Panc1 (cell line): Measurements from ENCODE around the gene PAPPA.

ENCODE experiments used
- POLR2AphosphoS5 ChIP-seq: IDR thresholded peaks from 2 replicates; pipeline ENCODE4 v1.6.1; 2012; ENCODE audit warnings: mild to moderate bottlenecking, low read depth, low read length, moderate library complexity
- SIN3A ChIP-seq: IDR thresholded peaks from 2 replicates; pipeline ENCODE4 v1.6.1; 2012; ENCODE audit warnings: low read depth, mild to moderate bottlenecking, low read length, moderate library complexity, borderline replicate concordance; ENCODE audit not compliant: insufficient read depth
- TCF7L2 ChIP-seq: IDR thresholded peaks from 2 replicates; pipeline ENCODE4 v1.6.1; 2011; ENCODE audit warnings: mild to moderate bottlenecking, low read depth, low read length, inconsistent platforms
- TF ChIP-seq, protein P1 (sequence below): fragments of 450-650 bp; IDR thresholded peaks from 2 replicates; pipeline ENCODE4 v1.5.1; 2017; ENCODE audit warnings: mild to moderate bottlenecking
- TF ChIP-seq, protein P2 (sequence below), 2 experiments: IDR thresholded peaks; 2 replicates each; pipeline ENCODE4 v1.6.1; 2011 to 2012; ENCODE audit warnings: low read depth in 2 of 2, control low read depth in 1 of 2, low read length in 1 of 2, mild to moderate bottlenecking in 1 of 2, moderate library complexity in 1 of 2; ENCODE audit not compliant: insufficient read depth in 1 of 2

DNA sequence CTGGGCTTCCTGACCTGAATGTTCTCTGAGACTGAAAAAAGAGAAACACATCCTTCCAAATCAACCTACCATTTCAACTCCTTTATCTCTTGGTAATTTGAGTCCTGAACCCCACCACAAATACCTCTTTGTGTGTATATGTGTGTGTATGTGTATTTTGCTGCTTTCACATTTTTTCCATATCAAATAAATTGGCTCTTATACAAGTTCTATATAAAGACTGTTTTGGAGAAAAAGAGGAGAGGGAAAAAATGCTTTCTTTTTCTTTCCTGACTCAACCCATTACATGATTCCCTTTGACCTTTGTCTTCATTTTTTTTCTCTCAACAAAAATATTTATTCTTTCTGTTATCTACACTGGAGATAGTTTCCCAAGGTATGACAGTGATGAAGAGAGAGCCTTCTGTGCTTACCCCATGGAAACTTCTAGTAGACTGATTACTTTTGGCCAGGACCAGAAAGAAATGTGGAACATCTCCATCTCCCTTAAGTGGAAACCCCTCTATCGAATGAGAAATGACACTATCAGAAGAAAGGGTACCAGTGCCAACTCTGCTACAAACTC lies 85.3 kb downstream of the PAPPA start:
- TF ChIP-seq, protein P1, sequence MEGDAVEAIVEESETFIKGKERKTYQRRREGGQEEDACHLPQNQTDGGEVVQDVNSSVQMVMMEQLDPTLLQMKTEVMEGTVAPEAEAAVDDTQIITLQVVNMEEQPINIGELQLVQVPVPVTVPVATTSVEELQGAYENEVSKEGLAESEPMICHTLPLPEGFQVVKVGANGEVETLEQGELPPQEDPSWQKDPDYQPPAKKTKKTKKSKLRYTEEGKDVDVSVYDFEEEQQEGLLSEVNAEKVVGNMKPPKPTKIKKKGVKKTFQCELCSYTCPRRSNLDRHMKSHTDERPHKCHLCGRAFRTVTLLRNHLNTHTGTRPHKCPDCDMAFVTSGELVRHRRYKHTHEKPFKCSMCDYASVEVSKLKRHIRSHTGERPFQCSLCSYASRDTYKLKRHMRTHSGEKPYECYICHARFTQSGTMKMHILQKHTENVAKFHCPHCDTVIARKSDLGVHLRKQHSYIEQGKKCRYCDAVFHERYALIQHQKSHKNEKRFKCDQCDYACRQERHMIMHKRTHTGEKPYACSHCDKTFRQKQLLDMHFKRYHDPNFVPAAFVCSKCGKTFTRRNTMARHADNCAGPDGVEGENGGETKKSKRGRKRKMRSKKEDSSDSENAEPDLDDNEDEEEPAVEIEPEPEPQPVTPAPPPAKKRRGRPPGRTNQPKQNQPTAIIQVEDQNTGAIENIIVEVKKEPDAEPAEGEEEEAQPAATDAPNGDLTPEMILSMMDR, result no peak
- TF ChIP-seq SIN3A, result no peak
- TF ChIP-seq TCF7L2, result no peak
- no peak for TF ChIP-seq POLR2AphosphoS5
- TF ChIP-seq, protein P2, sequence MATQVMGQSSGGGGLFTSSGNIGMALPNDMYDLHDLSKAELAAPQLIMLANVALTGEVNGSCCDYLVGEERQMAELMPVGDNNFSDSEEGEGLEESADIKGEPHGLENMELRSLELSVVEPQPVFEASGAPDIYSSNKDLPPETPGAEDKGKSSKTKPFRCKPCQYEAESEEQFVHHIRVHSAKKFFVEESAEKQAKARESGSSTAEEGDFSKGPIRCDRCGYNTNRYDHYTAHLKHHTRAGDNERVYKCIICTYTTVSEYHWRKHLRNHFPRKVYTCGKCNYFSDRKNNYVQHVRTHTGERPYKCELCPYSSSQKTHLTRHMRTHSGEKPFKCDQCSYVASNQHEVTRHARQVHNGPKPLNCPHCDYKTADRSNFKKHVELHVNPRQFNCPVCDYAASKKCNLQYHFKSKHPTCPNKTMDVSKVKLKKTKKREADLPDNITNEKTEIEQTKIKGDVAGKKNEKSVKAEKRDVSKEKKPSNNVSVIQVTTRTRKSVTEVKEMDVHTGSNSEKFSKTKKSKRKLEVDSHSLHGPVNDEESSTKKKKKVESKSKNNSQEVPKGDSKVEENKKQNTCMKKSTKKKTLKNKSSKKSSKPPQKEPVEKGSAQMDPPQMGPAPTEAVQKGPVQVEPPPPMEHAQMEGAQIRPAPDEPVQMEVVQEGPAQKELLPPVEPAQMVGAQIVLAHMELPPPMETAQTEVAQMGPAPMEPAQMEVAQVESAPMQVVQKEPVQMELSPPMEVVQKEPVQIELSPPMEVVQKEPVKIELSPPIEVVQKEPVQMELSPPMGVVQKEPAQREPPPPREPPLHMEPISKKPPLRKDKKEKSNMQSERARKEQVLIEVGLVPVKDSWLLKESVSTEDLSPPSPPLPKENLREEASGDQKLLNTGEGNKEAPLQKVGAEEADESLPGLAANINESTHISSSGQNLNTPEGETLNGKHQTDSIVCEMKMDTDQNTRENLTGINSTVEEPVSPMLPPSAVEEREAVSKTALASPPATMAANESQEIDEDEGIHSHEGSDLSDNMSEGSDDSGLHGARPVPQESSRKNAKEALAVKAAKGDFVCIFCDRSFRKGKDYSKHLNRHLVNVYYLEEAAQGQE (IDR thresholded peaks at IDR 0.05; ENCODE audit: insufficient read depth in 1 of 2, low read depth in 2 of 2, low read length in 1 of 2), result no peak
